ENCODE results near the gene KCNRG. TPM values are rescaled to one million over a fixed set of nuclear protein-coding genes. Genes with fewer than 3 reads are reported as not detected.

KCNRG gene
- total RNA-seq, 1 experiment from 2014 or later, result 0.20 TPM

- POLR2A ChIA-PET, result interaction anchor here (0.7 to 1.7 kb wide), 9 partner anchors 38 to 306 kb away, joined by 3 to 19 read pairs (median 6); partner anchors contain the start of genes EBPL and SPRYD7
- CTCF ChIA-PET, result interaction anchor here (0.6 to 2.4 kb wide), 11 partner anchors 12 to 1287 kb away, joined by 3 to 40 read pairs (median 5); partner anchors contain the start of genes EBPL and SPRYD7
- Histone ChIP-seq H3K4me3 (ENCODE audit: low read depth, low read length) (peak overlapping the region; percentile 51), H3K36me3 (ENCODE audit: control insufficient read depth, insufficient read depth, low read length) (no peaks in the 10 kb centered on the region; the same call in 1 of the 2 replicates), H3K4me1 (peaks cover 25% of the 10 kb centered on the region), H3K27me3 (replicated peaks; ENCODE audit: control insufficient read depth, insufficient read depth, low read length) (no peaks in the 10 kb centered on the region), H3K9me3 (no peaks in the 10 kb centered on the region)
- H3K36me3 Mint-ChIP-seq (ENCODE audit: insufficient read depth, unreplicated experiment), result peaks cover 42% of the 10 kb centered on the region
- TF ChIP-seq CTCF (IDR thresholded peaks at IDR 0.05; ENCODE audit: insufficient read depth in 1 of 2, low read depth in 1 of 2, low read length in 1 of 2, severe bottlenecking in 1 of 2, unreplicated experiment in 1 of 2), result no peak
- intact Hi-C loops (cut with micrococcal nuclease; ENCODE audit: unreplicated experiment), result loop anchor here (2.0 to 5.0 kb wide), 3 partner anchors 86 to 204 kb away; partner anchors contain the start of gene KPNA3
- no peaks in the 10 kb centered on the region for H3K27me3 Mint-ChIP-seq (ENCODE audit: insufficient read depth, unreplicated experiment)
- H3K4me1 Mint-ChIP-seq (ENCODE audit: low read depth, unreplicated experiment), result peaks cover 9% of the 10 kb centered on the region
- DNase-seq, result peak; percentile 93 to 95
- no TSS peak for BruUV-seq (replicated peaks)
- no peaks in the 10 kb centered on the region for H3K9me3 Mint-ChIP-seq (ENCODE audit: unreplicated experiment)
- H3K27ac Mint-ChIP-seq (ENCODE audit: unreplicated experiment), result peak overlapping the region; percentile 91
- peak overlapping the region; percentile 92 for H3K4me3 Mint-ChIP-seq (ENCODE audit: unreplicated experiment)
Observed at GRCh38 chr13:49996161-49996915, 18.9 kb upstream of the KCNRG start.

GRCh38 chr13:49996951-49997895 lies 18.0 kb upstream of the KCNRG start, which contains the start of gene TRIM13:
Gene TRIM13, plus strand, starts transcription at chr13:49997042. Its CDS starts 14,899 bp downstream, at chr13:50011941.
- H3K4me3 Mint-ChIP-seq (ENCODE audit: unreplicated experiment), result peak within 1 kb of the TSS; percentile 92
- DNase-seq, result peak; percentile 91
- no peaks in the 10 kb centered on the region for H3K9me3 Mint-ChIP-seq (ENCODE audit: unreplicated experiment)
- TF ChIP-seq CTCF (IDR thresholded peaks at IDR 0.05; ENCODE audit: insufficient read depth in 1 of 2, low read depth in 1 of 2, low read length in 1 of 2, severe bottlenecking in 1 of 2, unreplicated experiment in 1 of 2), result peak; percentile 79 to 93
- peaks cover 44% of the 10 kb centered on the region for H3K36me3 Mint-ChIP-seq (ENCODE audit: insufficient read depth, unreplicated experiment)
- TSS peak; percentile 48 for BruUV-seq (replicated peaks)
- H3K27ac Mint-ChIP-seq (ENCODE audit: unreplicated experiment), result peak within 1 kb of the TSS; percentile 91
- intact Hi-C loops (cut with micrococcal nuclease; ENCODE audit: unreplicated experiment), result loop anchor here (1.0 to 5.0 kb wide), 4 partner anchors 61 to 204 kb away; partner anchors contain the start of genes KPNA3 and SPRYD7
- POLR2A ChIA-PET, result interaction anchor here (0.5 to 1.7 kb wide), 17 partner anchors 10 to 944 kb away, joined by 3 to 19 read pairs (median 3); partner anchors contain the start of genes EBPL, KPNA3 and SPRYD7
- Histone ChIP-seq H3K4me3 (ENCODE audit: low read depth, low read length) (peak within 1 kb of the TSS; percentile 77), H3K36me3 (ENCODE audit: control insufficient read depth, insufficient read depth, low read length) (no peaks in the 10 kb centered on the region; the same call in 1 of the 2 replicates), H3K4me1 (peaks cover 29% of the 10 kb centered on the region), H3K9me3 (no peaks in the 10 kb centered on the region), H3K27me3 (replicated peaks; ENCODE audit: control insufficient read depth, insufficient read depth, low read length) (no peaks in the 10 kb centered on the region)
- CTCF ChIA-PET, result interaction anchor here (0.6 to 2.4 kb wide), 23 partner anchors 11 to 1289 kb away, joined by 3 to 40 read pairs (median 4); partner anchors contain the start of genes EBPL, KPNA3 and SPRYD7
- H3K4me1 Mint-ChIP-seq (ENCODE audit: low read depth, unreplicated experiment), result peaks cover 9% of the 10 kb centered on the region
- H3K27me3 Mint-ChIP-seq (ENCODE audit: insufficient read depth, unreplicated experiment), result no peaks in the 10 kb centered on the region

Data from Caco-2 (cell line).